DND-41 (cell line): Measurements from ENCODE around the gene CMSS1.

Experiments
- ATAC-seq: fragments of 200-7000 bp; cut with Tn5 transposase; 3 replicates; pipeline ENCODE4 v1.9.1; 2021; ENCODE audit warnings: low read depth; ENCODE audit not compliant: insufficient read depth
- DNase-seq: peaks from one replicate; pipeline ENCODE4 v3.0.0-alpha.2; 2020
- H2AFZ ChIP-seq: 2 replicates; pipeline ENCODE4 v1.6.0; 2012; ENCODE audit warnings: low read depth, low read length
- H3K27ac ChIP-seq: 2 replicates; pipeline ENCODE4 v1.5.1; 2012; ENCODE audit warnings: low read length, inconsistent platforms
- H3K27me3 ChIP-seq: fragments of 200-600 bp; sonication (generic); 2 replicates; pipeline ENCODE4 v1.6.0; 2012; ENCODE audit warnings: low read length, mild to moderate bottlenecking, inconsistent platforms; ENCODE audit not compliant: insufficient read depth, poor library complexity
- H3K36me3 ChIP-seq: 2 replicates; pipeline ENCODE4 v1.5.1; 2012; ENCODE audit warnings: low read length, inconsistent platforms; ENCODE audit not compliant: insufficient read depth
- H3K4me1 ChIP-seq: 2 replicates; pipeline ENCODE4 v1.5.1; 2012; ENCODE audit warnings: mild to moderate bottlenecking, low read length; ENCODE audit not compliant: insufficient read depth
- H3K4me2 ChIP-seq: 2 replicates; pipeline ENCODE4 v1.6.0; 2012; ENCODE audit warnings: mild to moderate bottlenecking, moderate library complexity, low read length, inconsistent platforms; ENCODE audit not compliant: insufficient read depth
- H3K4me3 ChIP-seq, 2 experiments: fragments of 200-600 bp in 1 of 2; shearing (Covaris generic) in 1 of 2; 2 replicates each; pipeline ENCODE4 v1.5.1; 2012 to 2016; ENCODE audit warnings: inconsistent platforms in 2 of 2, low read length in 2 of 2, mild to moderate bottlenecking in 2 of 2, low read depth in 1 of 2, moderate library complexity in 1 of 2
- H3K79me2 ChIP-seq: 2 replicates; pipeline ENCODE4 v1.6.0; 2012; ENCODE audit warnings: low read length, inconsistent platforms; ENCODE audit not compliant: insufficient read depth
- H3K9ac ChIP-seq: 2 replicates; pipeline ENCODE4 v1.6.0; 2012; ENCODE audit warnings: low read depth, mild to moderate bottlenecking, inconsistent platforms, low read length, moderate library complexity
- H3K9me3 ChIP-seq: 2 replicates; pipeline ENCODE4 v1.5.1; 2012; ENCODE audit warnings: low read length, moderate library complexity, mild to moderate bottlenecking, inconsistent platforms; ENCODE audit not compliant: insufficient read depth, severe bottlenecking
- H4K20me1 ChIP-seq: 2 replicates; pipeline ENCODE4 v1.6.0; 2012; ENCODE audit warnings: low read length; ENCODE audit not compliant: insufficient read depth
- CTCF ChIP-seq: IDR thresholded peaks from 2 replicates; pipeline ENCODE4 v1.5.1; 2012; ENCODE audit warnings: borderline replicate concordance, low read length, moderate library complexity, mild to moderate bottlenecking; ENCODE audit not compliant: poor library complexity, severe bottlenecking; ENCODE audit errors: extremely low read depth
- EZH2 ChIP-seq: IDR thresholded peaks from 3 replicates; pipeline ENCODE4 v1.6.1; 2012; ENCODE audit warnings: borderline replicate concordance, low read depth, mild to moderate bottlenecking, moderate library complexity, low read length, inconsistent platforms; ENCODE audit not compliant: severe bottlenecking

The CMSS1 gene

DNA sequence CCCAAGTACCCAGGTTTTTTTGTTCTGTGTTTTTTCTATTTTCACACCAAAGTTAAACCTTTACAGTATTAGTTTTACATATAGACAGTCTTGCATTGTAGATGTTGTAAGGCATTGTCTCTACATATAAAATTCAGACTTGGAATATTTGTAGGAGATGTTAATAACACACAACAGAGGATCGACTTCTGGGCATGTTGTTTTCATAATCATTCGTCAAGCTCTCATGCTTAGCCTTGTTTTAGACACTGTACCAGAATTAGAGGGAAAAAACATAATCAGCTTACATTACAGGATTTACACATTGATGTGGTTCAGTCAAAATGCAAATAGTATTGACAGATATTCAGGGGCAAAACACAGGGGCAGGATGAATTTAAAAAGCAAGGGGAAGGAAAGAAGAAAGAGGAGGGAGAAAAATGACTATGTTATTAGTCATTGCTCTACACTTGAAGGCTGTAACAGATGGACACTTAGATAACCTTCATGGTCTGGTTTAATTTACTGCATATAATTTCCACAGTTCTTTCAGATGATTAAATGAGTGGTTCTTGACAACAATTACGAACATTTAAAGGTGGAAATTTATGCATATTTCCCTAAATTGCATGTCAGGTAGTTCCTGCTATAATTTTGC lies 7.5 kb downstream of the CMSS1 start:
- H3K4me1 ChIP-seq: no peaks in the 10 kb centered on the region
- H3K79me2 ChIP-seq: peaks cover 6% of the 10 kb centered on the region; the same call in 1 of the 2 replicates
- no peak for DNase-seq
- TF ChIP-seq CTCF (no peak), EZH2 (no peak)
- H3K27me3 ChIP-seq: no peaks in the 10 kb centered on the region
- H3K9ac ChIP-seq: no peak overlapping the region
- no peaks in the 10 kb centered on the region for H3K36me3 ChIP-seq
- no peak overlapping the region for H3K27ac ChIP-seq
- H3K9me3 ChIP-seq: no peaks in the 10 kb centered on the region
- peaks cover 2% of the 10 kb centered on the region; the same call in 1 of the 2 replicates for H4K20me1 ChIP-seq
- ATAC-seq: no peak
- H3K4me2 ChIP-seq: no peak overlapping the region
- H3K4me3 ChIP-seq: no peak overlapping the region
- H2AFZ ChIP-seq: no peak overlapping the region

DNA sequence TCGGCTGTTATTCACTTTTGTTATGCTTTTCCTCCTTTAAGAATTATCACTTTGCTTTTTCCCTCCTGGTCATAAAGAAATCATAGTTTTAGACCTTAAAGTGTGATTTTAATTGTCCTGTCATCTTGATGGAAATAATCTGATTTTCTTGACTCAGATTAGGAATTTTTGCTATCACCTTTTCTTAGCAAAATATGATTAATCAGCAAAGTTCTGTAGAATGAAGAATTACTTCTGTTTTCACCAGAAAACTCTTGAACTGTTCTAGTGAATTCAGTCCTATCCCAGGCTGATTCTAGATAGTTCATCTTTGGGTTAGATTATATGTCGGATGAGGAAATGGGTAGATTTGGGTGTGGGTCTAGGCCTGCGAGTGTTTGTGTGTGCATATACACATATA lies 12.2 kb downstream of the CMSS1 start:
- Histone ChIP-seq H4K20me1 (peaks cover 13% of the 10 kb centered on the region), H2AFZ (no peak overlapping the region), H3K4me2 (no peak overlapping the region), H3K27ac (no peak overlapping the region), H3K36me3 (no peaks in the 10 kb centered on the region), H3K27me3 (no peaks in the 10 kb centered on the region), H3K4me1 (no peaks in the 10 kb centered on the region), H3K9ac (no peak overlapping the region), H3K79me2 (peaks cover 8% of the 10 kb centered on the region; the same call in 1 of the 2 replicates), H3K9me3 (no peaks in the 10 kb centered on the region), H3K4me3 (no peak overlapping the region)
- no peak for TF ChIP-seq EZH2
- no peak for TF ChIP-seq CTCF
- DNase-seq: no peak
- ATAC-seq: no peak

DNA sequence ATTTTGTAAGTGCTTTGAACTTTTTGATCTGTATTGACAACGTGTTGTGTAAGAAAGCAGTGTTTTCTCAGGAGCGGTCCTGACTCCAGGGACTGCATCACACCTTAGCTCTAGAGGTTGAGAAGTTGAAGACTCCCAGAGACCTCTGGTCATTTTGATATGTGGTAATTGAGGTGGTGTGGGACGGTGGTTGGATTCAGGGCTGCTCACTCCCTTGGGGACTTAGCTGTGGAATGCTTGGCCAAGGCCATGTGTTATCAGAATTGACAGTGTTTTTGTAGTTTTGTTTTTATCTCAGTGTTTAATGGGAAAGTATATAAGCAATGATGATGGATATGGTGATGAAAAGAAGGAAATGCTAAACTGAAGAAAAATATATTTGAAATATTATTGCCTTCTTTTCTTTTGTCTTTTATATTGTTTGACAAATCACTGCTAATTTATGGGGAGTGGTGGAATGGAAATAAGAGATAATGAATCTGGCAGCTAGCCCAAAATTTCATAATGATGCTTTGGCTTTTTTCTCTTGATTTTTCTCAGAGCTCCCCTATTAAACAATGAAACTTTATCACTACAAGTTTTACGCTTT lies 16.0 kb downstream of the CMSS1 start:
- Histone ChIP-seq H2AFZ (no peak overlapping the region), H3K9me3 (no peaks in the 10 kb centered on the region), H3K27ac (no peak overlapping the region), H3K79me2 (peaks cover 5% of the 10 kb centered on the region; the same call in 1 of the 2 replicates), H3K9ac (no peak overlapping the region), H4K20me1 (peaks cover 20% of the 10 kb centered on the region), H3K36me3 (no peaks in the 10 kb centered on the region), H3K4me1 (no peaks in the 10 kb centered on the region), H3K27me3 (no peaks in the 10 kb centered on the region), H3K4me2 (no peak overlapping the region), H3K4me3 (no peak overlapping the region)
- DNase-seq (no peak), ATAC-seq (no peak)
- TF ChIP-seq EZH2: no peak
- no peak for TF ChIP-seq CTCF
